ENCODE results near the gene AP1M1.
"Not testable (repeated sequence)": the region's sequence is repeated elsewhere in the genome, so short reads cannot be mapped to it uniquely, and the experiment has no call there.

Gene AP1M1

DNA sequence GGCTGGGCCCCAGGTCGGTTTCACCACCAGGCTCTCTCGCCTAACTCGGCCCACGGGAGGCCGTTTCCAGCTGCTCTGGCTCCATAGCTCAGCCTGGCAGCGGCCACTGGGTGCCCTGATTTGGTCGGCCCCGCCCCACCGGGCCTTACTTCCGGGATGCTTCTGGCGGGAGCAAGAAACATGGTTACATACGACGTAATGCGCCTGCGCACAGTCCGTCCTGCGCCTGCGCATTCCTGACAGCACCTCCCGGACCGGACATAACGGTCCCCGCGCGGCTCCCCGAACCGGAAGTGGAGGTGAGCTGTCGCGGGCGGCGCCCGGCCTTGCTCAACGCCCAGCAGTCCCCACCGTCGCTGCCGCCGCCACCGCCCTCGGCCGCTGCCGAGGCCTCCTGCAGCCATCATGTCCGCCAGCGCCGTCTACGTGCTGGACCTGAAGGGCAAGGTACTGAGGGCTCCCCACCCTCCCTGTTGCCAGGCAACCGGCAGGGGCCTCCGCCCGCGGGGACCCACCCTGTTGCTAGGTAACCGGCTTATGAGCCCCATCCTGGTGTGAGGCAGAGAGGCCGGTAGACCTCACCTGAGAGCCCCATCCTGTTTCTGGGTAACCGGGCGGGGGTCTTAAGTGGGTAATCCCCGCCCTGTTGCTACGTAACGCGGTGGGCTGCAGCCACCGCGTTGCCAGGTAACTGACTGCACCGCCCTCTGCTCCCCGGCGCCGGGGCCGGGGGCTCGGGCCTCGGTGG is at the start of gene AP1M1:
Gene AP1M1 (plus strand): TSS at position 290 of the 748 bp plus-strand sequence. CDS start 116 bp downstream, at position 406.
- DNase-seq = peak; percentile 99

DNA sequence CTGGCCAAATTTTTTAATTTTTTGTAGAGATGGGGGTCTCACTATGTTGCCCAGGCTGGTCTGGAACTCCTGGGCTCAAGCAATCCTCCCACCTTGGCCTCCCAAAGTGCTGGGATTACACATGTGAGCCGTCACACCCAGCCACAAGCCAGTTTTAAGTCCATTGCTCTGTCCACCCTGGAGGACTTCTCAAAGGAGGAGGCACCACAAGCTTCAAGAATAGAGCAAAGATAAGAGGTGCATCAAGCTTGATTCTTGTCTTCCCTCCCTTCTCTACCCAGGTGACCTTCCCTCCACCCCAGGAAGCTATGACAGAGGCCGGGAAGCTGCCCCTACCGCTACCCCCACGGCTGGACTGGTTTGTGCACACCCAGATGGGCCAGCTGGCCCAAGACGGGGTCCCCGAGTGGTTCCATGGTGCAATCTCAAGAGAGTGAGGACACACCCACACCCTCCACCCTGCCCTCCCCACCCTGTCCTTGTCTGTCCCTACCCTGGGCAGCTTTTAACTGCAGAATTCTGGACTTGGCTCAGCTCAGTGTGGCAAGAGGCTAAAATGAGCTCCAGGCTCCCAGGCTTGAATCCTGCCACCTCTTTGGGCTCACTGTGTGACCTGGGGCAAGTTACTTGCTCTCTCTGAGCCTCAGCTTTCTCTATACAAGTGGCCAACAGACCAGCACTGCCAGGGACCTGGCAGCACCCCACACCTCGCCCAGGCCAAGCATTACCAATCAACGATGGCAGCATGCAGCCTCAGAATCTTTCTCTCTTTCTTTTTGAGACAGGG is 49.1 kb upstream of the AP1M1 start:
- no peak for DNase-seq

DNA sequence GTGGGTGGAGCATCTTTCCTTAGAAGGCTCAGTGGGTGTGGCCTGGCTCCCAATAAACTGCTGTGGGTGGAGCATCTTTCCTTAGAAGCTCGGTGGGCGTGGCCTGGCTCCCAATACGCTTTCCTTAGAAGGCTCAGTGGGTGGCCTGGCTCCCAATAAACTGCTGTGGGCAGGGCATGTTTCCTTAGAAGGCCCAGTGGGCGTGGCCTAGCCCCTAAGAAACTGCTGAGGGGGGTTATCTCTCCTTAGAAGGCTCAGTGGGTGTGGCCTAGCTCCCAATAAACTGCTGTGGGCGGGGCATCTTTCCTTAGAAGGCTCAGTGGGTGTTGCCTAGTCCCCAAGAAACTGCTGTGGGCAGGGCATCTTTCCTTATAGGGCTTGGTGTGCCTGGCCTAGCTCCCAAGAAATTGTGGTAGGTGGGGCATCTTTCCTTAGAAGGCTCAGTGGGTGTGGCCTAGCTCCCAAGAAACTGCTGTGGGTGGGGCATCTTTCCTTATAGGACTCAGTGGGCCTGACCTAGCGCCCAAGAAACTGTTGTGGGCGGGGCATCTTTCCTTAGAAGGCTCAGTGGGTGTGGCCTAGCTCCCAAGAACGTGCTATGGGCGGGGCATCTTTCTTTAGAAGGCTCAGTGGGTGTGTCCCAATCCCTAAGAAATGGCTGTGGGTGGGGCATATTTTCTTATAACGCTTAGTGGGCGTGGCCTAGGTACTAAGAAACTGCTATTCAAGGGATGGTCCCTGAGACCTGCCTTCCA is 44.0 kb upstream of the AP1M1 start:
- DNase-seq = no peak

DNA sequence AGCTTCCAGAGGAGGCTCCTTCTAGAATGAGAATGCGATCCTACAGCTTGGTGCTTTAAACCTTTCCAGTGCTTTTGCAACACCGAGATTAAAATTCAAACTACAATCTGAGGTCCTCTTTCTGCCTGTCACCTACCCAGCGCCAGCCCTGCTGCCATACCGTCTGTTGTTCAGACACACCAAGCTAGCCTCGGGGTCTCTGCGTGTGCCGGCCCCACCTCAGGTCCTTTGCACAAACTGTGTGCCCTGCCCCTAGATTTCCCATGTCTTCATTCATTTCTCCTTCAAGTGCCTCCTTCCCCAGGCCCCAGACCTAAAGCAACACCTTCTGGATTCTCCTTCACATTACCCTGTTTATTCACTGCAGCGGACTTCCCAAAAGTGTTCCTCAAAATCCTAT is 43.2 kb upstream of the AP1M1 start:
- DNase-seq = no peak

DNA sequence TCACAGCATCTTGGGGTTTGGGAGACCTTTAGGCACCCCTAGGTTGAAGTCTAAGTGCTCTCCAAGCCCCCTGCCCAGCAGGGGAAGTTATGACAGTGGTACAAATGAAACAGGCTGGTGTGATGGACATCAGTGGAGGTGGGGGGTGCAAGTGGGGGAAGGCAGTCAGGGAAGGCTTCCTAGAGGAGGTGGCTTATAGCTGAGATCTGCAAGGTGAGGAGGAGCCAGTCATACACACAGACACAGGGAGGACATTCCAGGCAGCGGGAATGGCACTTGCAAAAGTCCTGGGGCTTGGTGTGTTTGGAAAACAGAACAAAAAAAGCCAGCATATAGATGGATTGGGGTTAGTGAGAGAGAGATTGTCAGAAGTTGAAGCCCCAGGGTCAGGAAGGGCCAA is 42.6 kb upstream of the AP1M1 start:
- no peak for DNase-seq

DNA sequence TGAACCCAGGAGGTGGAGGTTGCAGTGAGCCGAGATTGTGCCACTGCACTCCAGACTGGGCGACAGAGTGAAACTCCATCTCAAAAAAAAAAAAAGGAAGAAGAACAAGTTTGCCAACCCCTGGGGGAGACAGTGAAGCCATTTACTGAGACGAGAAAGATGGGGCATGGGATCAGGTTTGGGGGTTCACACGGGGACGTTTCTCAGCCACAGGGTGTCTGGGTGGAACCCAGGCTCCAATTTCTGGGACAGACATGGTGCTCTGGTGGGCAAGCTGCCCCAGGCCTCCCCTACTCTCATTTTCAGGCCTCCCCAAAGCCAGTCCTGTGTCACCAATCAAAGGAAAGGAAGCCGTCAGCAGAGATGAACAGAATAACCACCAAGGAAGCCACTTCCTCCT is 40.8 kb upstream of the AP1M1 start:
- no peak for DNase-seq

DNA sequence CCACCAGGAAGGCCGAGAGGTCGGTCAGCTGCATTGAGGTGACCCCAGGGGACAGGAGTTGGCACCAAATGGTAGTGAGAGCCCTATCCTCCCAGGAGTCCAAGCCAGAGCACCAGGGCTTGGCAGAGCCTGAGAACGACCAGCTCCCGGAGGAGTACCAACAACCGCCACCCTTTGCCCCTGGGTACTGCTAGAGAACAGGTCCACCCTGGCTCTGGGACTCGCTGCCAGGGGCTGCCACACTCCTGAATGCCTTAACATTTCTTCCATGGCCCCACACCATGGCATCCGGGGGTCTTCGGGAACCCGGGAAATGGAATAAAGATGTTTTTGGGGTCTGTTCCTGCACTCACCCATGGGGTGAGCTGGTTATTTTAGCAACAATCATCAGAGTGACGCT is 40.1 kb upstream of the AP1M1 start:
- DNase-seq = no peak

DNA sequence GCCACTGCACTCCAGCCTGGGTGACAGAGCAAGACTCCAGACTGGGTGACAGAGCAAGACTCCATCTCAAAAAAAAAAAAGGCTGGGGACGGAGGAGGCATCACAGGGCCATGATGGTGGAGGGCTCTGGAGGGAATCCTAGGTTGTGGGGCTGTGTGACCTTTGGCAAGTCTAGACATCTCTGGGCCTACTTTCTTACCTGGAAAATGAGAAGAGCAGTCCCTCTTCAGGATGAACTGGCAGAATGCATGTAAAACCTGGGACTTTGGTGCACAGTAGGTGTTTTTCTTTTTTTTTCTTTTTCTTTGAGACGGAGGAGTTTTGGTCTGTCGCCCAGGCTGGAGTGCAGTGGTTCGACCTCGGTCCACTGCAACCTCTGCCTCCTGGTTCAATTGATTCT is 38.1 kb upstream of the AP1M1 start:
- DNase-seq = no peak

DNA sequence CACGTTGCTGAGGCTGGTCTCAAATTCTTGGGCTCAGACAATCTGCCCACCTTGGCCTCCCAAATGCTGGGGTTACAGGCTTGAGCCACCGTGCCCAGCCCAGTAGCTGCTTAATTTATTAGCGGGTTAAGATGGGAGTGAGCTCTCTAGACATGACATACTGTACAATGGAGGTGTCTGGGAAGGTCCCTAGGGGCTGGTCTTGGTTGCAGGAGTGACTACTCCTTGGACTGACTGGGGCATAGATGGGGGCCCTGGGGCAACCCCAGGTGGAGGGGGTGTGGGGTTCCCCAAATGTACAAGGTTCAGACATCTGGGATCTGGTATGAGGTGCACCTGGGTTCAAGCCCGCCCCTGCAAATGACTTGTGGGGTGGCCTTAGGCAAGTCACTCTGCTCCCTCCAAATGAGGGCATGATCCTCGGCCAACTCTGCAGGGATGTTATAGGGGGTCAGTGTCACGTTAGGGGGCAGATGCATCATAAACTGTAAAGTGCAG is 37.2 kb upstream of the AP1M1 start:
- DNase-seq = no peak

DNA sequence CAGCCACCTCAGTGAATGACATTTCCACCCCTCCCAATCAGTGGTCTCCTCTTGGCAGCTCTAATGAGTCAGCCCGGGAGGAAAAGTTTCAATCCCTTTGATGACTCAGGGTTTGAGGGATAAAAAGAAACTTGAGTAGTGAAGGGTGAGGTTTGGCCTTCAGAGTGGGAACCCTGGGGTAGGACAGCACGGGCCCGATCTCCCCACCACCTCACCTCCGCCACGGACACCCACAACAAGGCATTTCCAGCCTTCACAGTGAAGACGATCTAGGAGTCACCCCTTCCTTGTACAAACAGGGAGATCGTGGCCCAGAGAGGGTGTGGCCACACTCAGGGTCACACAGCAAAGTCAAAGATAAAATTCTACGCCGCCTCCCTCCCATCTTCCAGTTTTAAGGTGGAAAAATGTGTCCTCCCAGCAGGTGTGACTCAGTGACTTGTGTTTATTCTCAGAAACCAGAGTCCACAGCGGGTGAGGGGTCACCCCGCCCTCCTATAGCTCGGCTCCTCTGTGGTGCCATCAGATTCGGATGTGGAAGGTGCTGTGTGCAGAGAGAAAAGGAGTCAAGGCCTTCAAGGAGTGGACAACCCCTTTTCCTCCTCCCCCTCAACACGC is 36.7 kb upstream of the AP1M1 start:
- DNase-seq = no peak

DNA sequence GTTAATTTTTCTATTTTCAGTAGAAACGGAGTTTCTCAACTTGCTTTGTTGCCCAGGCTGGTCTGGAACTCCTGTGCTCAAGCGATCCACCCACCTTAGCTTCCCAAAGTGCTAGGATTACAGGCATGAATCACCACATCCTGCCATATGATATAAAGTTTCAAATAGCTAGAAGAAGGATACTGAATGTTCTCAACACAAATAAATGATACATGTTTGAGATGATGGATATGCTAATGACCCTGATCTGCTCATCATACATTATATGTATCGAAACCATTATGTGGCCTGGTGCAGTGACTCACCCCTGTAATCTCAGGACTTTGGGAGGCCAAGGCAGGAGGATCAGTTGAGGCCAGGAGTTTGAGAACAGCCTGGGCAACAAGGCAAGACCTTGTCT is 35.9 kb upstream of the AP1M1 start:
- no peak for DNase-seq

DNA sequence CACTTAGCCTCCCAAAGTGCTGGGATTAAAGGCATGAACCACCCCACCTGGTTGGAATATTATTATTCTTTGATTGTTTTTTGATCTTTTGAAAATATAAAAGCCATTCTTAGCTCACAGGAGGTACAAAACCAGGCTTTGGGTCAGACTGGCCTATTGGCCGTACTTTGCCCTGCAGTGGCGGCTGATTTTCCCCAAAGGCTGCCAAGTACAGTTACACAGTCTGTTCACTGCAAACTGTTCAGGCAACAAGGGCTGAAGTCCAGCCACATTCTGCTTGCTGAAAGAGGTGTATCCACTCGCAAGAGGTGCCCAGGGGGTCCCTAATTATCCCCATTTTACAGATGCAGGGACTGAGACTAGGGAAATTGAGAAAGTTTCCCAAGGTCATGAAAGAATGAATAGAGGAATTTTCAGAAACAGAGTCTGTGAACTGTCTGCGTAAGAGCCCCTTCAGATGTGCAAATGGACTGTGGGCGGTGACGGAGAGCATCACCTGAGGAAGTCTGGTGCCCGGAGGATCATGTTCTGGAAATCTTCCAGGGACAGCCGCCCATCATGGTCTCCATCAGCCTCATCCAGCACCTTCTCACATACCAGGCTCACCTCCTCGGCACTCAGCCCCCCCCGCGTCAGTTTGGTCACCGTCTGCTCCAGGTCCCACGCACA is 33.4 kb upstream of the AP1M1 start:
- DNase-seq = no peak

DNA sequence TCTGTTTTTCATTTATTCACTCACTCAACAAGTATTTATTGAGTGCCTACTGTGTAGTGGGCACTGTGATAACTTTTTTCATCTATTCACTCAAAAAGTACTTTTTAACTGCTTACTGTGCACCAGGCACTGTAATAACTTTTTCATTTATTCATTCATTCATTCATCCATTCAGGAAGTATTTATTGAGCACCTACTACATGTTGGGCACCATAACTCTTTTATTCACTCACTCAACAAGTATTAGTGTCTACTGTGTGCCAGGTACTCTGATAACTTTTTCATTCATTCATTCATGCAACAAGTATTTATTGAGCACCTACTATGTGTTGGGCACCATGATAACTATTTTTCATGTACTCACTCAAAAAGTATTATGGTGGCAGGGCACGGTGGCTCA is 31.3 kb upstream of the AP1M1 start:
- no peak for DNase-seq

DNA sequence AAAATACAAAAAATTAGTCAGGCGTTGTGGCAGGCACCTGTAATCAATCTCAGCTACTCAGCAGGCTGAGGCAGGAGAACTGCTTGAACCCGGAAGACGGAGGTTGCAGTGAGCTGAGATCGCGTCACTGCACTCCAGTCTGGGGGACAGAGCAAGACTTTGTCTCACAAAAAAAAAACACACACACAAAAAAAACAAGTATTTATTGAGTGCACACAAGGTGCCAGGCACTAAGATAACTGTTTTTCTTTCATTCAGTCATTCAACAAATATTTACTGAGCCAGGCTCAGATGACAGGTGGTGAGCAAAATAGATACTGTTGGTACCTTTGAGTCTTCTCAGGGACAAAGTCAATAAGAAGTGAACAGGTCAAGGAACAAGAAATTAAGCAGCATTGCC is 30.7 kb upstream of the AP1M1 start:
- DNase-seq = no peak

DNA sequence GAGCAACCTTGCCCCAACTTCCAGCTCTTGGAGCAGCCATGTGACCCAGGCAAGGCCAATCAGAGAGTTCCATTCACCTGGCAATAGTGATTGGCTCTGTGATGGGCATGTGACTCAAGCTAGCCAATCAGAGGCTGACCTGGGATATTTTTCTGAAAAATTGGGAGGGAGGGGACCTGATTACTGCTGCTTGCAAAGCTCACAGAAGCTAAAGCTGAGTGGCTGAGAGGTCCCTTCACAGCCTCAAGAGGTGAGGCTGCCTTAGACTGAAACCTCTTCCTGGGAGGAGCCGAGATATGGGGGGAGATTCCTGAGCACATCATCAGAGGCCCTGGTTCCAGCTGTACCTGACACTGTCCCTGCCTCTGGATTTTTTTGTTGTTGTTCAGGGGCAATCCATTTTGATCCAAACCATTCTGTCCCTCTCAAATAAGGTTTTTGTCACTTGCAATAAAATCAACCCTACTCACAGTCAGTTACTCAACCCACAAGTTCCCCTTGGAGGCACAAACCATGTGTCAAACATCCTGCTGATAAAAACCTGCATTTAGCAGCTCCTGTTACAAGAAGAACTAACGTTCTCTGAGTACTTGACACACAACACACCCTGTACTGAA is 29.1 kb upstream of the AP1M1 start:
- DNase-seq = peak; percentile 24

DNA sequence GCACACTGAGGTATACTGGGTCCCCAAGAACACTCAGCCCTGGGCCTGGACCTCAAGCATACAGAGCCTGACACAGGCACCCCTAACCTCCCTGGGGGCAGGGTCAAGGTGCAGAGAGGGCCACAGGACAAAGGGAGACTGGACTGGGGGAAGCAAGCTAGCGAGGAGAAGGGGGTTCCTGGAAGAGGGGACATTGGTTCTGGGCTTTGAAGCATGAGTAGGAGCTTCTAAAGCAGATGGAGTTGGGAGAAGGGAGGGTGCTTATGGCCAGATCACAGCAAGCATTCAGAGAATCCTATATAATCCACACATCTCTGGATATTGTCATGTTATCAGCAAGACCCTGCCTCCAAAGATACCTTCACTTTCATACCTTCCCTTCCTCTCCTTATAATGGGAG is 27.6 kb upstream of the AP1M1 start:
- no peak for DNase-seq

DNA sequence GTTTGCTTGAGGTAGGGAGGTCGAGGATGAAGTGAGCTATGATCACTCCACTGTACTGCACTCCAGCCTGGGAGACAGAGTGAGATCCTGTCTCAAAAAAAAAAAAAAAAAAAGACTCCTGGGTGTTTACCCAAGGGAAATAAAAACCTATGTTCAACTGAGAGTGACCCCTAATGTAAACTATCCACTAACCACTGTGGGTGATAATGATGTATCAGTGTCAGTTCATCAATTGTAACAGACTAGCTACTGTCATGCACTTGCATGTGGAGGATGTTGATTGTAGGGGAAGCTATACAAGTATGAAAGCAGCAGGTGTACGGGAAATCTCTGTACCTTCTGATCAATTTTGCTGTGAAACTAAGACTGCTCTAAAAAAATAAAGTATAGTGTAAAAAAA is 21.8 kb upstream of the AP1M1 start:
- DNase-seq = no peak

DNA sequence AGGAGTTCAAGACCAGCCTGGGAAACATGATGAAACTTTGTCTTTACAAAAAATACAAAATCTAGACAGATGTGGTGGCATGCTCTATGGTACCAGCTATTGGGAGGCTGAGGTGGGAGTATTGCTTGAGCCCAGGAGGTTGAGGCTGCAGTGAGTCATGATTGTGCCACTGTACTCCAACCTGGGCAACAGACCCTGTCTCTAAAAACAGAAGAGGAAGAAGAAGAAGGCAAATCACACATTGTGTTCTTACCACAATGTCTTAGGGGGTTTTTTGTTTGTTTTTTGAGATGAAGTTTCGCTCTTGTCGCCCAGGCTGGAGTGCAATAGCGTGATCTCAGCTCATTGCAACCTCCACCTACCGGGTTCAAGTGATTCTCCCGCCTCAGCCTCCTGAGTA is 18.8 kb upstream of the AP1M1 start:
- DNase-seq = not testable (repeated sequence)

DNA sequence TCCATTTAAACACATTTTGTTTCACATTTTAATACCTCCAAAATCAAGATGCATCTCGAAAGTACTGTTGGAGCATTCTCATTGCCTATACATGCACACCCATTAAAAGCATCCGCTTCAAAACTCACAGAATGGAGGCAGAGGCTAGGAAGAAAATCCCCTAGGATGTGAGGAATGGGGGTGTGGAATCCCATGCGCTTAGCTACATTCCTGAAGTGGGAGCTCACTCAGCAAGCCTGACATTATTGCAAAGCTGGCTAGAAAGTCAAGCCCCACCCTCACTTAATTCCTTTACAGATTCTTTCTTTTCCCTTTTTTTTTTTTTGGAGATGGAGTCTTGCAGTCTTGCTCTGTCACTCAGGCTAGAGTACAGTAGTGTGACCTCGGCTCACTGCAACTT is 17.1 kb upstream of the AP1M1 start:
- no peak for DNase-seq

DNA sequence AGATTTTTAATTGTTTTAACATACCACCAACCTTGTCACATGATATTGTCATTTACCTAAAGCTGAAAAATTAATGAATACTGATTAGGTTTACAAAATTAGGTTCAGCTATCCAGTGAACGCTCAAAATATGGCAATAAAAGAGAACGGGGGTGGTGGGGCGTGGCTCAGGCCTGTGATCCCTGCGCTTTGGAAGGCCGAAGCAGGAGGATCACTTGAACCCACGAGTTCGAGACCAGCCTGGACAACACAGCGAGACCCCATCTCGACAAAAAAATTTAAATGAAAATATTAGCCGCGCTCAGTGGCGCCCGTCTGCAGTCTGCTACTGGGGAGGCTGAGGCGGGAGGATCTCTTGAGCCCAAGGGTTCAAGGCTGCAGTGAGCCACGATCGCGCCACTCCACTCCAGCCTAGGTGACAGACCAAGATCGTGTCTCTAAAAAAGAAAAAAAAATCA is 13.0 kb upstream of the AP1M1 start:
- no peak for DNase-seq

DNA sequence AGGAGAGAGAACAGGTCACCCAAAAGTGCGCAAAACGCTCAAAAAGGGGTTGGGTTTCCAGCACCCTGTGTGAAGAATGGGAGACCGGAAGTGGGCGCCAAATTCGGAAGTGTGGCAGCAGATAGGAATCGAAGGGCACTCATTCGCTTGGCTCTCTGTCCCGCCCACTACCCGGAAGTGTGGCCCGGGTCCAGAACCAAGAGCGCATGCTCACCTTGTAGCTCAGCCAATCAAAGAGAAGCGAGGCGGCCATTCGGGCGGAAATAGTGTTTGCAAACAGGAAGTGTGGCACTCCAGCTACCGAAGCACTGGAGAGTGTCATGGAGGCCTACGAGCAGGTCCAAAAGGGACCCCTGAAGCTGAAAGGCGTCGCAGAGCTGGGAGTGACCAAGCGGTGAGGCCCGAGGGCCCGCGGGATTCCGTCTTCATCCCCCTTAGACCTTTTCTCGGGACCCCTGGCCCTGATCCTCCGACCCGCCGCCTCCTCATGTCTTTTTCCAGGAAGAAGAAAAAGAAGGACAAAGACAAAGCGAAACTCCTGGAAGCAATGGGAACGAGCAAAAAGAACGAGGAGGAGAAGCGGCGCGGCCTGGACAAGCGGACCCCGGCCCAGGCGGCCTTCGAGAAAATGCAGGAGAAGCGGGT is 12.5 kb upstream of the AP1M1 start, which contains the start of gene FAM32A:
Gene FAM32A (plus strand): TSS at position 288 of the 645 bp plus-strand sequence. CDS start 33 bp downstream, at position 321.
- peak; percentile 99 for DNase-seq
